ENCODE data around the gene PTPRG.

Gene PTPRG

GRCh38 chr3:61595826-61596225, 34.5 kb downstream of the PTPRG start:
- H3K4me2 ChIP-seq (ENCODE audit: low read depth, low read length, poor library complexity, severe bottlenecking), result no peak overlapping the region
- no peaks in the 10 kb centered on the region for H3K9me3 ChIP-seq (ENCODE audit: insufficient read depth, low read depth, low read length)
- no peaks in the 10 kb centered on the region for H3K79me2 ChIP-seq (ENCODE audit: insufficient read depth, low read length)

GRCh38 chr3:61597906-61598305, 36.5 kb downstream of the PTPRG start:
- Histone ChIP-seq H3K4me1 (ENCODE audit: insufficient read depth, low read length, poor library complexity, severe bottlenecking) (no peaks in the 10 kb centered on the region), H3K9ac (ENCODE audit: low read depth, low read length, poor library complexity, severe bottlenecking) (no peak overlapping the region), H3K9me2 (replicated peaks; ENCODE audit: low read depth, low read length) (no peaks in the 10 kb centered on the region), H3K9me3 (ENCODE audit: insufficient read depth, low read depth, low read length) (no peaks in the 10 kb centered on the region), H4K20me1 (ENCODE audit: insufficient read depth, low read length, poor library complexity, severe bottlenecking) (no peaks in the 10 kb centered on the region), H3K36me3 (ENCODE audit: insufficient read depth, low read length) (no peaks in the 10 kb centered on the region), H3K4me2 (ENCODE audit: low read depth, low read length, poor library complexity, severe bottlenecking) (no peak overlapping the region), H3K79me2 (ENCODE audit: insufficient read depth, low read length) (no peaks in the 10 kb centered on the region), H2AFZ (ENCODE audit: low read length) (no peak overlapping the region), H3K4me3 (ENCODE audit: low read length, poor library complexity, severe bottlenecking) (no peak overlapping the region), H3K27me3 (ENCODE audit: insufficient read depth, low read length, poor library complexity, severe bottlenecking) (no peaks in the 10 kb centered on the region), H3F3A (ENCODE audit: low read depth) (no peaks in the 10 kb centered on the region)
- TF ChIP-seq, protein P1, sequence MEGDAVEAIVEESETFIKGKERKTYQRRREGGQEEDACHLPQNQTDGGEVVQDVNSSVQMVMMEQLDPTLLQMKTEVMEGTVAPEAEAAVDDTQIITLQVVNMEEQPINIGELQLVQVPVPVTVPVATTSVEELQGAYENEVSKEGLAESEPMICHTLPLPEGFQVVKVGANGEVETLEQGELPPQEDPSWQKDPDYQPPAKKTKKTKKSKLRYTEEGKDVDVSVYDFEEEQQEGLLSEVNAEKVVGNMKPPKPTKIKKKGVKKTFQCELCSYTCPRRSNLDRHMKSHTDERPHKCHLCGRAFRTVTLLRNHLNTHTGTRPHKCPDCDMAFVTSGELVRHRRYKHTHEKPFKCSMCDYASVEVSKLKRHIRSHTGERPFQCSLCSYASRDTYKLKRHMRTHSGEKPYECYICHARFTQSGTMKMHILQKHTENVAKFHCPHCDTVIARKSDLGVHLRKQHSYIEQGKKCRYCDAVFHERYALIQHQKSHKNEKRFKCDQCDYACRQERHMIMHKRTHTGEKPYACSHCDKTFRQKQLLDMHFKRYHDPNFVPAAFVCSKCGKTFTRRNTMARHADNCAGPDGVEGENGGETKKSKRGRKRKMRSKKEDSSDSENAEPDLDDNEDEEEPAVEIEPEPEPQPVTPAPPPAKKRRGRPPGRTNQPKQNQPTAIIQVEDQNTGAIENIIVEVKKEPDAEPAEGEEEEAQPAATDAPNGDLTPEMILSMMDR (conservative IDR thresholded peaks at IDR 0.05; ENCODE audit: low read length), result no peak
- TF ChIP-seq EZH2phosphoT487 (IDR thresholded peaks at IDR 0.05; ENCODE audit: borderline replicate concordance), result no peak

More at GRCh38 chr3:61595826-61596225, 34.5 kb downstream of the PTPRG start:
- TF ChIP-seq EZH2phosphoT487 (IDR thresholded peaks at IDR 0.05; ENCODE audit: borderline replicate concordance), result no peak
- TF ChIP-seq, protein P1 (conservative IDR thresholded peaks at IDR 0.05; ENCODE audit: low read length), result no peak
- no peak overlapping the region for H2AFZ ChIP-seq (ENCODE audit: low read length)
- H3F3A ChIP-seq (ENCODE audit: low read depth), result no peaks in the 10 kb centered on the region
- H3K9ac ChIP-seq (ENCODE audit: low read depth, low read length, poor library complexity, severe bottlenecking), result no peak overlapping the region
- H3K4me1 ChIP-seq (ENCODE audit: insufficient read depth, low read length, poor library complexity, severe bottlenecking), result no peaks in the 10 kb centered on the region
- H3K9me2 ChIP-seq (replicated peaks; ENCODE audit: low read depth, low read length), result no peaks in the 10 kb centered on the region
- no peaks in the 10 kb centered on the region for H3K36me3 ChIP-seq (ENCODE audit: insufficient read depth, low read length)
- no peaks in the 10 kb centered on the region for H3K27me3 ChIP-seq (ENCODE audit: insufficient read depth, low read length, poor library complexity, severe bottlenecking)
- H3K4me3 ChIP-seq (ENCODE audit: low read length, poor library complexity, severe bottlenecking), result no peak overlapping the region
- no peaks in the 10 kb centered on the region for H4K20me1 ChIP-seq (ENCODE audit: insufficient read depth, low read length, poor library complexity, severe bottlenecking)

DNA sequence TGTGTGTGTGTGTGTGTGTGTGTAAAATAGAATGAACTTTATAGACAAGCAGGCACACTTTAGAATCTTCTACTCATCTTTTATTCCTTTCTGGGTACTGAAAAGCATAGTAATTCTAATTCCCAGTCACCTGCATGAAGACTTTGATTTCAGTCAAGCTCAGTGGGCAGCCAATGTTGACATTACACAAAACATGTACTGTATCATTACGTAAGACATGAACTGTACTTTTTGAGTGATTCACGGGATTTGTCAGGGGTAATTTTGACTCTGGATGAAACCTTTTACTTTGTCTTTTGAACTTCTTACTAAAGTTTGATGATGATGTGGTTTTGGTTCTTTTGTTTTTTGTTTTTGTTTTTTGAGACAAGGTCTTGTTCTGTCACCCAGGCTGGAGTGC, 38.8 kb downstream of the PTPRG start:
- Histone ChIP-seq H3K27me3 (ENCODE audit: insufficient read depth, low read length, poor library complexity, severe bottlenecking) (no peaks in the 10 kb centered on the region), H3K4me2 (ENCODE audit: low read depth, low read length, poor library complexity, severe bottlenecking) (no peak overlapping the region), H3K36me3 (ENCODE audit: insufficient read depth, low read length) (no peaks in the 10 kb centered on the region), H3K79me2 (ENCODE audit: insufficient read depth, low read length) (no peaks in the 10 kb centered on the region), H4K20me1 (ENCODE audit: insufficient read depth, low read length, poor library complexity, severe bottlenecking) (no peaks in the 10 kb centered on the region), H3F3A (ENCODE audit: low read depth) (no peaks in the 10 kb centered on the region), H3K9ac (ENCODE audit: low read depth, low read length, poor library complexity, severe bottlenecking) (no peak overlapping the region), H3K4me3 (ENCODE audit: low read length, poor library complexity, severe bottlenecking) (no peak overlapping the region), H3K9me3 (ENCODE audit: insufficient read depth, low read depth, low read length) (no peaks in the 10 kb centered on the region), H2AFZ (ENCODE audit: low read length) (no peak overlapping the region), H3K9me2 (replicated peaks; ENCODE audit: low read depth, low read length) (no peaks in the 10 kb centered on the region), H3K4me1 (ENCODE audit: insufficient read depth, low read length, poor library complexity, severe bottlenecking) (no peaks in the 10 kb centered on the region)
- TF ChIP-seq EZH2phosphoT487 (IDR thresholded peaks at IDR 0.05; ENCODE audit: borderline replicate concordance), result no peak
- TF ChIP-seq, protein P1 (conservative IDR thresholded peaks at IDR 0.05; ENCODE audit: low read length), result no peak

Data from Loucy (cell line).